K562 (cell line): Measurements from ENCODE around the gene P2RY11. TPM values are rescaled to one million over a fixed set of nuclear protein-coding genes. Genes with fewer than 3 reads are reported as not detected.

Source experiments
- ATAC-seq: fragments of 200-7000 bp; cut with Tn5 transposase; 3 replicates; pipeline ENCODE4 v1.9.1; 2020; ENCODE audit warnings: moderate library complexity
- BruUV-seq: library from RNA; stranded (reverse); fragments of 400-500 nt; replicated peaks from 2 replicates; lab custom pipeline; 2021; lab: Mats Ljungman, UMichigan
- CTCF ChIA-PET: fragments of 300-600 bp; formaldehyde crosslinking; extraction: SDS; loops from one replicate; lab custom pipeline; 2021; ENCODE audit warnings: low intra/inter-chr PET ratio; lab: Yijun Ruan, JAX
- POLR2A ChIA-PET: fragments of 300-600, 350-650 bp; sonication (Branson Sonifier 250); formaldehyde crosslinking; extraction: SDS; loops from one replicate; lab custom pipeline; 2021; ENCODE audit warnings: antibody characterized with exemption, inconsistent platforms; lab: Yijun Ruan, JAX
- DNase-seq, 4 experiments: peaks; one replicate each; pipeline versions ENCODE4 v3.0.0 to v3.0.0-alpha.2; 2011 to 2018; ENCODE audit warnings: low spot score in 3 of 4, mixed read lengths in 3 of 4; ENCODE audit errors: extremely low read depth in 1 of 4
- FAIRE-seq: peaks from 2 replicates; lab custom pipeline; 2011; peaks lifted over from hg19 to GRCh38; lab: Jason Lieb, UNC
- H2AFZ ChIP-seq: 2 replicates; pipeline ENCODE4 v1.6.0; 2011; ENCODE audit warnings: low read depth, low read length, control low read depth, inconsistent platforms
- H3K27ac ChIP-seq: fragments of 200-600 bp; 3 replicates; pipeline ENCODE4 v1.8.0; 2011; ENCODE audit warnings: low read depth, mild to moderate bottlenecking, control low read depth, inconsistent platforms, low read length, moderate library complexity, mixed read lengths; ENCODE audit errors: extremely low read depth
- H3K27me3 ChIP-seq, 2 experiments: fragments of 300-600 bp in 1 of 2; 2 replicates in 1 of 2; 3 replicates in 1 of 2; pipeline versions ENCODE4 v1.6.0 to v1.8.0; 2011; ENCODE audit warnings: inconsistent platforms in 2 of 2, low read length in 2 of 2, mild to moderate bottlenecking in 1 of 2, mixed read lengths in 1 of 2, moderate library complexity in 1 of 2; ENCODE audit not compliant: control insufficient read depth in 2 of 2, insufficient read depth in 2 of 2
- H3K36me3 ChIP-seq: fragments of 300-600 bp; 3 replicates; pipeline ENCODE4 v1.8.0; 2011; ENCODE audit warnings: mild to moderate bottlenecking, low read length, inconsistent platforms; ENCODE audit not compliant: control insufficient read depth, insufficient read depth
- H3K4me1 ChIP-seq, 2 experiments: fragments of 200-600 bp in 1 of 2; replicated peaks in 1 of 2; 2 replicates in 1 of 2; 3 replicates in 1 of 2; pipeline versions ENCODE4 v1.5.1 to v1.8.0; 2011; ENCODE audit warnings: inconsistent platforms in 2 of 2, low read length in 2 of 2, mild to moderate bottlenecking in 1 of 2, mixed read lengths in 1 of 2, moderate library complexity in 1 of 2; ENCODE audit not compliant: control insufficient read depth in 2 of 2, insufficient read depth in 2 of 2
- H3K4me2 ChIP-seq: 2 replicates; pipeline ENCODE4 v1.6.1; 2011; ENCODE audit warnings: low read length, control low read depth, inconsistent platforms, mixed read lengths; ENCODE audit not compliant: insufficient read depth
- H3K4me3 ChIP-seq: fragments of 200-600 bp; sonication (generic), shearing (Covaris generic); 2 replicates; pipeline ENCODE4 v1.5.1; 2016; ENCODE audit warnings: control low read depth, inconsistent platforms
- H3K79me2 ChIP-seq: fragments of 200-600 bp; 3 replicates; pipeline ENCODE4 v1.8.0; 2011; ENCODE audit warnings: low read length, inconsistent platforms; ENCODE audit not compliant: control insufficient read depth, insufficient read depth
- H3K9ac ChIP-seq, 2 experiments: 2 replicates each; pipeline versions ENCODE4 v1.6.0 to v1.6.1; 2011; ENCODE audit warnings: low read depth in 2 of 2, low read length in 2 of 2, control low read depth in 1 of 2, inconsistent platforms in 1 of 2, mild to moderate bottlenecking in 1 of 2, mixed read lengths in 1 of 2; ENCODE audit not compliant: insufficient read depth in 1 of 2
- H3K9me1 ChIP-seq: one replicate; pipeline ENCODE4 v1.6.0; 2011; ENCODE audit warnings: inconsistent platforms, mild to moderate bottlenecking, low read length, moderate library complexity; ENCODE audit not compliant: control insufficient read depth, insufficient read depth
- H3K9me3 ChIP-seq: replicated peaks from 2 replicates; pipeline ENCODE4 v1.5.1; 2011; ENCODE audit warnings: low read depth, low read length, inconsistent platforms; ENCODE audit not compliant: control insufficient read depth, insufficient read depth
- H4K20me1 ChIP-seq: replicated peaks from 2 replicates; pipeline ENCODE4 v1.6.1; 2011; ENCODE audit warnings: low read length, inconsistent platforms, mixed read lengths; ENCODE audit not compliant: control insufficient read depth, insufficient read depth
- GABPB1 ChIP-seq: sonication (generic); formaldehyde crosslinking; IDR thresholded peaks from 2 replicates; pipeline ENCODE4 v1.8.0; 2022; ENCODE audit warnings: mild to moderate bottlenecking, missing genetic modification reagents
- MIER1 ChIP-seq: fragments of 450-650 bp; IDR thresholded peaks from 2 replicates; pipeline ENCODE4 v1.6.1; 2016; ENCODE audit warnings: antibody characterized with exemption, mild to moderate bottlenecking, low read depth
- MYNN ChIP-seq, 2 experiments: sonication (generic); formaldehyde crosslinking in 1 of 2; IDR thresholded peaks; 2 replicates each; pipeline versions ENCODE4 v1.5.0 to v1.6.1; 2016 to 2020; ENCODE audit warnings: antibody characterized with exemption in 1 of 2, missing genetic modification reagents in 1 of 2
- NCOA1 ChIP-seq: fragments of 450-650 bp; IDR thresholded peaks from 2 replicates; pipeline ENCODE4 v1.6.1; 2016; ENCODE audit warnings: low read depth
- NFIC ChIP-seq: fragments of 450-650 bp; IDR thresholded peaks from 2 replicates; pipeline ENCODE4 v1.6.1; 2017; ENCODE audit warnings: mild to moderate bottlenecking, inconsistent platforms
- POLR2G ChIP-seq: fragments of 200-400 bp; formaldehyde crosslinking; IDR thresholded peaks from 2 replicates; pipeline ENCODE4 v1.6.1; 2017; ENCODE audit warnings: low read depth, mild to moderate bottlenecking, antibody characterized with exemption, low read length, moderate library complexity
- PPARD ChIP-seq: fragments of 250-450 bp; sonication (Bioruptor Pico); IDR thresholded peaks from 2 replicates; pipeline ENCODE4 v1.8.0; 2022; ENCODE audit warnings: inconsistent platforms, mild to moderate bottlenecking, moderate library complexity
- RBFOX2 ChIP-seq: fragments of 200-400 bp; formaldehyde crosslinking; IDR thresholded peaks from 2 replicates; pipeline ENCODE4 v1.6.1; 2017; ENCODE audit warnings: low read depth, mild to moderate bottlenecking, low read length, moderate library complexity
- RCOR1 ChIP-seq, 2 experiments: IDR thresholded peaks; 2 replicates each; pipeline ENCODE4 v1.6.1; 2012; ENCODE audit warnings: low read depth in 2 of 2, low read length in 2 of 2, borderline replicate concordance in 1 of 2, improper control_type of control experiment in 1 of 2
- TRIM28 ChIP-seq: fragments of 450-650 bp; IDR thresholded peaks from 2 replicates; pipeline ENCODE4 v1.6.1; 2017
- TSC22D4 ChIP-seq: fragments of 450-650 bp; IDR thresholded peaks from 2 replicates; pipeline ENCODE4 v1.6.1; 2016; ENCODE audit warnings: missing genetic modification characterization, missing biosample characterization, control low read depth
- ZFP36 ChIP-seq: fragments of 150-350 bp; IDR thresholded peaks from 2 replicates; pipeline ENCODE4 v1.6.1; 2018; ENCODE audit warnings: low read length, low read depth; ENCODE audit not compliant: partially characterized antibody
- ZNF24 ChIP-seq: fragments of 450-650 bp; IDR thresholded peaks from 2 replicates; pipeline ENCODE4 v1.6.1; 2016
- WGBS: fragments of 100-300 bp; shearing (Covaris generic); methylation state at CpG from one replicate; pipeline ENCODE4 v1.1.6; 2016; ENCODE audit warnings: low coverage, mixed read lengths; ENCODE audit not compliant: insufficient coverage; ENCODE audit errors: missing lambda C conversion rate; 5-methylcytosine and 5-hydroxymethylcytosine counted together
- in situ Hi-C: fragments of 300-500 bp; cut with MboI; formaldehyde crosslinking; loops from 4 replicates; pipeline ENCODE4 v1.15.0; 2018; ENCODE audit warnings: inconsistent platforms, mixed read lengths
- intact Hi-C: fragments of 100-400 bp; cut with micrococcal nuclease; formaldehyde crosslinking; loops from 2 replicates; pipeline ENCODE4 v1.14.2; 2022
- polyA plus RNA-seq, 8 experiments: library from polyadenylated mRNA; depleted of rRNA in 4 of 8; stranded (reverse) in 5 of 8; unstranded in 3 of 8; fragments of >200 nt; fragmentation: Nextera tagmentation in 2 of 8; fragmentation: Illumina TruSeq in 1 of 8; extraction: Ambion mirVana in 2 of 8; extraction: Trizol in 1 of 8; gene quantifications; 2 replicates each; pipeline versions ENCODE4 v1.2.1 to v1.2.3, GENCODE V29; 2011 to 2014; ENCODE audit warnings: inconsistent platforms in 1 of 8, missing spikeins in 1 of 8
- total RNA-seq, 7 experiments: library from RNA; depleted of rRNA in 6 of 7; stranded (reverse); fragments of >200 nt in 6 of 7; fragmentation: Illumina TruSeq in 2 of 7; extraction: Trizol in 2 of 7; gene quantifications; 2 replicates each; pipeline versions ENCODE4 v1.2.1 to v1.2.3, GENCODE V29; 2011 to 2021; ENCODE audit warnings: low replicate concordance in 1 of 7
- TF ChIP-seq, protein P1 (sequence below): sonication (generic); formaldehyde crosslinking; IDR thresholded peaks from 2 replicates; pipeline ENCODE4 v1.8.1; 2023; ENCODE audit warnings: mild to moderate bottlenecking, missing genetic modification reagents
- TF ChIP-seq, protein P2 (sequence below): sonication (generic); formaldehyde crosslinking; IDR thresholded peaks from 2 replicates; pipeline ENCODE4 v1.8.0; 2022; ENCODE audit warnings: missing genetic modification reagents, mild to moderate bottlenecking, moderate library complexity, borderline replicate concordance
- TF ChIP-seq, protein P3 (sequence below): sonication (generic); formaldehyde crosslinking; IDR thresholded peaks from 2 replicates; pipeline ENCODE4 v1.9.0; 2022; ENCODE audit warnings: mild to moderate bottlenecking, missing genetic modification reagents

The P2RY11 gene
- total and polyA plus RNA-seq, 9 of the 15 experiments (the other 6 are each of a cell fraction or from before 2014, with no cell fraction given), result 0.03 to 10.1 (median 1.5) TPM

DNA sequence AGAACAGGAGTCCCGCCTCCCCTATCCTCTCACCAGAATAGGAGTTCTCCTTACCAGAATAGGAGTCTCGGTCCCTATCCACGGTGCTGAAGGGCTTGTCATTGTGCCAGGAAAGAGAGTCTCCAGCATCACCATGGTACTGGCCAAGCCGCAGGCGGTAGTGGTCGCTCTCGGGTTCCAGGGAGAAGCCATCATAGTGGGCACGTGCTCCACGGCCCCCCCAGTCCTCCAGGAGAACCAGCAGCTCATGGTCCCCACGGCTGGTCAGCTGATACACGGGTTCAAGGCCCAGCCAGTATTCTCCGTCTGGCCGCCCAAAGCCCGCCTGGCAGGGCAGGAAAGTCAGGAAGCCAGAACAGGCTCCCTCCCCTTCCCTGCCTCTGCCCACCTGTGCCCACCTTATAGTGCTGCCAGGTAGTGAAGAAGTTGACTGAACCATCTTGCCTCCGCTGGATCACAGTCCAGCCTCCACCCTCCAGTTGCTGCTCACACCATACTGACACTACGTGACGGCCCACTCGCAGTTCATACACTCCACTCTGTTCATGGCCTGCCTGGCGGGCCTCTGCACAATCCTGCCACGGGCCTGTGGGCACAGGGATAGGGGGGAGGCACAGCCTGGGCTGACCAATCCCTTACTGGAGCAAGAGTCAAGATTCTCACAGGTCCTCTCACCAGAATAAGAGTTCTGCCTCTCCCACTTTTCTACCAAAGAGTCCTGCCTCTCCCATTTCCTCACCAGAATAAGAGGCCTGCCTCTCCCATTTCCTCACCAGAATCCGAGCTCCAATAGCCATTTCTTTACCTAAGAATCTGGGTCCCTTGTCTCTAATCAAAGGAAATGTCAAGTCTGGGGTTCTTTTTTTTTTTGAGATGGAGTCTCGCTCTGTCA is 18.0 kb upstream of the P2RY11 start:
- Histone ChIP-seq H3K36me3 (no peaks in the 10 kb centered on the region; the same call in 2 of the 3 replicates), H3K9ac (no peak overlapping the region; a peak in 1 of 4 replicates), H2AFZ (no peak overlapping the region), H3K9me1 (no peaks in the 10 kb centered on the region), H4K20me1 (peaks cover 3% of the 10 kb centered on the region; the same call in 1 of the 2 replicates), H3K4me1 (peaks cover 24 to 46% of the 10 kb centered on the region in 2 experiments), H3K79me2 (no peaks in the 10 kb centered on the region), H3K9me3 (no peaks in the 10 kb centered on the region), H3K27me3 (no peaks in the 10 kb centered on the region), H3K27ac (no peak overlapping the region), H3K4me3 (no peak overlapping the region), H3K4me2 (no peak overlapping the region)
- in situ Hi-C loops (no loop called here), intact Hi-C loops (no loop called here)
- BruUV-seq, result no TSS peak
- CTCF ChIA-PET, result interaction anchor here (0.6 kb wide), 1 partner anchor 165 kb away, joined by 3 read pairs; no protein-coding TSS in a partner anchor
- FAIRE-seq, result no peak
- POLR2A ChIA-PET, result interaction anchor here (0.7 kb wide), 1 partner anchor 11 kb away, joined by 3 read pairs; no protein-coding TSS in a partner anchor
- ATAC-seq, result no peak
- 70% methylated on average over 20 of the region's 22 CpGs for WGBS
- peak in 3 of 4 experiments; percentile 27 to 52 (median 48) for DNase-seq
- TF ChIP-seq, protein P1, sequence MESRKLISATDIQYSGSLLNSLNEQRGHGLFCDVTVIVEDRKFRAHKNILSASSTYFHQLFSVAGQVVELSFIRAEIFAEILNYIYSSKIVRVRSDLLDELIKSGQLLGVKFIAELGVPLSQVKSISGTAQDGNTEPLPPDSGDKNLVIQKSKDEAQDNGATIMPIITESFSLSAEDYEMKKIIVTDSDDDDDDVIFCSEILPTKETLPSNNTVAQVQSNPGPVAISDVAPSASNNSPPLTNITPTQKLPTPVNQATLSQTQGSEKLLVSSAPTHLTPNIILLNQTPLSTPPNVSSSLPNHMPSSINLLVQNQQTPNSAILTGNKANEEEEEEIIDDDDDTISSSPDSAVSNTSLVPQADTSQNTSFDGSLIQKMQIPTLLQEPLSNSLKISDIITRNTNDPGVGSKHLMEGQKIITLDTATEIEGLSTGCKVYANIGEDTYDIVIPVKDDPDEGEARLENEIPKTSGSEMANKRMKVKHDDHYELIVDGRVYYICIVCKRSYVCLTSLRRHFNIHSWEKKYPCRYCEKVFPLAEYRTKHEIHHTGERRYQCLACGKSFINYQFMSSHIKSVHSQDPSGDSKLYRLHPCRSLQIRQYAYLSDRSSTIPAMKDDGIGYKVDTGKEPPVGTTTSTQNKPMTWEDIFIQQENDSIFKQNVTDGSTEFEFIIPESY, result 0 out of 2 replicates have a peak, but pooled peaks have one; percentile 70
- TF ChIP-seq NCOA1 (peak; percentile 51; the same call in 1 of the 2 replicates), MYNN (IDR thresholded peaks at IDR 0.05) (peak; percentile 100), MYNN (CRISPR knock-in tag; IDR thresholded peaks at IDR 0.05) (peak; percentile 99), TRIM28 (no peak), PPARD (CRISPR knock-in tag) (no peak), MIER1 (peak; percentile 88), NFIC (peak; percentile 87), ZNF24 (no peak), RCOR1 (IDR thresholded peaks at IDR 0.05; ENCODE audit: borderline replicate concordance in 1 of 2, low read depth in 2 of 2, low read length in 2 of 2) (0 out of 4 replicates have a peak, but pooled peaks of 1 of the 2 experiments have one; percentile 15), RBFOX2 (0 out of 2 replicates have a peak, but pooled peaks have one; percentile 6), TSC22D4 (tag) (no peak), POLR2G (peak; percentile 36; the same call in 1 of the 2 replicates), ZFP36 (no peak), GABPB1 (CRISPR knock-in tag) (0 out of 2 replicates have a peak, but pooled peaks have one; percentile 19)
- TF ChIP-seq, protein P2, sequence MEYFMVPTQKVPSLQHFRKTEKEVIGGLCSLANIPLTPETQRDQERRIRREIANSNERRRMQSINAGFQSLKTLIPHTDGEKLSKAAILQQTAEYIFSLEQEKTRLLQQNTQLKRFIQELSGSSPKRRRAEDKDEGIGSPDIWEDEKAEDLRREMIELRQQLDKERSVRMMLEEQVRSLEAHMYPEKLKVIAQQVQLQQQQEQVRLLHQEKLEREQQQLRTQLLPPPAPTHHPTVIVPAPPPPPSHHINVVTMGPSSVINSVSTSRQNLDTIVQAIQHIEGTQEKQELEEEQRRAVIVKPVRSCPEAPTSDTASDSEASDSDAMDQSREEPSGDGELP (CRISPR knock-in tag), result peak; percentile 27; the same call in 1 of the 2 replicates
- TF ChIP-seq, protein P3, sequence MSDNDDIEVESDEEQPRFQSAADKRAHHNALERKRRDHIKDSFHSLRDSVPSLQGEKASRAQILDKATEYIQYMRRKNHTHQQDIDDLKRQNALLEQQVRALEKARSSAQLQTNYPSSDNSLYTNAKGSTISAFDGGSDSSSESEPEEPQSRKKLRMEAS (CRISPR knock-in tag), result 0 out of 2 replicates have a peak, but pooled peaks have one; percentile 32
